Endodermal cell (in vitro differentiated cells): ENCODE data around the gene RASGRP3. TPM values are rescaled to one million over a fixed set of nuclear protein-coding genes. Genes with fewer than 3 reads are reported as not detected.

Experiments used
- DNase-seq: peaks from one replicate; pipeline ENCODE4 v3.0.0-alpha.2; 2017
- H3K27ac ChIP-seq: 2 replicates; pipeline ENCODE4 v1.5.1; 2013; ENCODE audit warnings: mild to moderate bottlenecking, low read depth, low read length, moderate library complexity
- H3K27me3 ChIP-seq: 2 replicates; pipeline ENCODE4 v1.6.1; 2013; ENCODE audit warnings: mild to moderate bottlenecking, low read length, moderate library complexity; ENCODE audit not compliant: insufficient read depth, control insufficient read depth, poor library complexity, severe bottlenecking
- H3K36me3 ChIP-seq: 2 replicates; pipeline ENCODE4 v1.7.0; 2013; ENCODE audit warnings: mild to moderate bottlenecking, low read length, moderate library complexity; ENCODE audit not compliant: control insufficient read depth, insufficient read depth
- H3K4me1 ChIP-seq: one replicate; pipeline ENCODE4 v1.7.0; 2013; ENCODE audit warnings: low read length; ENCODE audit not compliant: control insufficient read depth, insufficient read depth
- H3K4me3 ChIP-seq: 2 replicates; pipeline ENCODE4 v1.5.1; 2013; ENCODE audit warnings: mild to moderate bottlenecking, low read length, moderate library complexity
- H3K9ac ChIP-seq: 2 replicates; pipeline ENCODE4 v1.6.1; 2013; ENCODE audit warnings: mild to moderate bottlenecking, low read length, moderate library complexity; ENCODE audit not compliant: poor library complexity, severe bottlenecking; ENCODE audit errors: extremely low read depth
- H3K9me3 ChIP-seq: 2 replicates; pipeline ENCODE4 v1.6.1; 2013; ENCODE audit warnings: mild to moderate bottlenecking, low read length, moderate library complexity; ENCODE audit not compliant: control insufficient read depth
- H3K27ac Mint-ChIP-seq: 2 replicates; pipeline ENCODE4 v1.8.0; 2020; ENCODE audit warnings: mixed read lengths
- H3K27me3 Mint-ChIP-seq: 2 replicates; pipeline ENCODE4 v1.8.0; 2021; ENCODE audit warnings: mild to moderate bottlenecking, mixed read lengths; ENCODE audit not compliant: insufficient read depth
- H3K36me3 Mint-ChIP-seq: 2 replicates; pipeline ENCODE4 v1.8.0; 2020; ENCODE audit warnings: low read depth, mixed read lengths
- H3K4me1 Mint-ChIP-seq: 2 replicates; pipeline ENCODE4 v1.8.0; 2020; ENCODE audit warnings: mixed read lengths
- H3K4me3 Mint-ChIP-seq: 2 replicates; pipeline ENCODE4 v1.8.0; 2020; ENCODE audit warnings: mild to moderate bottlenecking, moderate library complexity, mixed read lengths
- H3K9me3 Mint-ChIP-seq: 2 replicates; pipeline ENCODE4 v1.8.0; 2020; ENCODE audit warnings: mild to moderate bottlenecking, mixed read lengths
- WGBS, 2 experiments: methylation state at CpG; one replicate each; pipeline versions ENCODE4 v1.1.5 to v1.1.7; 2013; ENCODE audit warnings: missing lambda C conversion rate in 2 of 2, mixed read lengths in 1 of 2; ENCODE audit not compliant: insufficient coverage in 1 of 2, insufficient read length in 1 of 2; 5-methylcytosine and 5-hydroxymethylcytosine counted together
- total RNA-seq, 2 donors: library from RNA; stranded (reverse); fragmentation: NEBNext Ultra II Directional in 1 of 2; extraction: Animal tissue kit (Norgen Biotek cat#: 25700) in 1 of 2; gene quantifications; 2 replicates in 1 of 2; 3 replicates in 1 of 2; pipeline ENCODE4 v1.2.1, GENCODE V29; 2021
- TF ChIP-seq, protein P1 (sequence below): fragments of 200-600 bp; sonication (generic); conservative IDR thresholded peaks from 2 replicates; pipeline ENCODE4 v1.5.0; 2021; ENCODE audit warnings: antibody characterized with exemption, mild to moderate bottlenecking

RASGRP3 gene
- total RNA-seq, 2 donors from 2014 or later: 0.29 TPM; not detected in 1

DNA sequence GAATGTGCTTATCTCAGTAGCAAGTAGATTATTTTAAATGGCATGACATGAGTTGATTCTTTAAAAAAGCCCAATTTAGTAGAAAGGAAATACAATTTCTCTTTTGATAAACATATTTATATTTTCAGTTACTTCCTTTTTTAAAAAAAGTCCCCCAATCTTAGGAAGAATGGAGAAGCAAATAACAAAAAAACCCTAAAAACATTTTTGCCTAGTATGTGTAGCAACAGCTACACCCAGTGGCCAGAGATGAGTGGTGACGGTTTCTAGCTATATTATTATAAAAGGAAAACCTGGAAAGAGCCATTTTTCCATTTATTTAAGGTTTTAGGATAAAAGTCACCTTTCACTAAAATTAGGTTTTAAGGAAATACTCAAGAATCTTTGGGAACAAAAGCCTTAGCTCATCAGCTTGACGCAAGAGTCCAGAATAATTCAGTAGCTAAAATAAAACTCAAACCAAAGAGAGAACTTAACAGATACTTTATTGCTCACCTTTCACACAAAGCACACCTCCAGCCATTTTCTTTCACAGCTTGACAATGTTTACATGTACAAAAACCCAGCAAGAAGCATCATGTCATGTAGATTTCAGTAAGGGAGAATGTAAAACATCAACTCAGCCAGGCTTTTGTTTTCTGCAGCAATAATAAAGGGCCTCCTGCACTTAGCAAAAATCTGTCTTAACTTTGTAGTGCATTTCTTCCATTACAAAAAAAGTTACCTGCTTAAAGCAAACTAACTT is 106.9 kb downstream of the RASGRP3 start:
- Mint-ChIP-seq H3K36me3 (peaks cover 22% of the 10 kb centered on the region), H3K9me3 (no peaks in the 10 kb centered on the region), H3K27ac (peak overlapping the region; percentile 78), H3K27me3 (no peaks in the 10 kb centered on the region), H3K4me3 (no peak overlapping the region), H3K4me1 (peaks cover 11% of the 10 kb centered on the region)
- Histone ChIP-seq H3K4me1 (peaks cover 2% of the 10 kb centered on the region), H3K27me3 (no peaks in the 10 kb centered on the region), H3K9me3 (no peaks in the 10 kb centered on the region), H3K9ac (no peak overlapping the region), H3K27ac (no peak overlapping the region), H3K36me3 (peaks cover 47% of the 10 kb centered on the region), H3K4me3 (no peak overlapping the region)
- WGBS, 2 experiments: 15% methylated on average over 2 of the region's 2 CpGs; no CpG with 5 or more reads in 1 of the 2 experiments
- TF ChIP-seq, protein P1, sequence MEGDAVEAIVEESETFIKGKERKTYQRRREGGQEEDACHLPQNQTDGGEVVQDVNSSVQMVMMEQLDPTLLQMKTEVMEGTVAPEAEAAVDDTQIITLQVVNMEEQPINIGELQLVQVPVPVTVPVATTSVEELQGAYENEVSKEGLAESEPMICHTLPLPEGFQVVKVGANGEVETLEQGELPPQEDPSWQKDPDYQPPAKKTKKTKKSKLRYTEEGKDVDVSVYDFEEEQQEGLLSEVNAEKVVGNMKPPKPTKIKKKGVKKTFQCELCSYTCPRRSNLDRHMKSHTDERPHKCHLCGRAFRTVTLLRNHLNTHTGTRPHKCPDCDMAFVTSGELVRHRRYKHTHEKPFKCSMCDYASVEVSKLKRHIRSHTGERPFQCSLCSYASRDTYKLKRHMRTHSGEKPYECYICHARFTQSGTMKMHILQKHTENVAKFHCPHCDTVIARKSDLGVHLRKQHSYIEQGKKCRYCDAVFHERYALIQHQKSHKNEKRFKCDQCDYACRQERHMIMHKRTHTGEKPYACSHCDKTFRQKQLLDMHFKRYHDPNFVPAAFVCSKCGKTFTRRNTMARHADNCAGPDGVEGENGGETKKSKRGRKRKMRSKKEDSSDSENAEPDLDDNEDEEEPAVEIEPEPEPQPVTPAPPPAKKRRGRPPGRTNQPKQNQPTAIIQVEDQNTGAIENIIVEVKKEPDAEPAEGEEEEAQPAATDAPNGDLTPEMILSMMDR: peak; percentile 93
- DNase-seq: peak; percentile 53

DNA sequence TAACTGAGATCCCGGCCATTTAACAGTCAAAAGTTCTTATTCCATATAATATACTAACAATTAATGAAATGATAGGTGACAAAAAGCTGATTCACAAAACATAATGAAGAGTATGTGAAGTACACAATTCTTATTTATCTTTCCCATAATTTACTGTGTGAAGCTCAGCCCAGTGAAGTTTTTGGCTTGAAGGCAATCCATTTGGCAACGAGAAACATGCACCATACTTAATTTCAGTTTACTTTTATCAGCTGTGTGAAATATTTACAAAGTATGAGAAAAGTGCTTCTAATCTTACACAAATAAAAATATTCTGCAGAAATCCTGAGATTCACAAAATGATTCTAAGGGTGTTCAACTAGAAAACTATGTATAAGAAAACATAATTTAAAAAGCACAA is 110.3 kb downstream of the RASGRP3 start:
- DNase-seq: no peak
- Histone ChIP-seq H3K36me3 (peaks cover 66% of the 10 kb centered on the region), H3K27ac (no peak overlapping the region), H3K9me3 (no peaks in the 10 kb centered on the region), H3K4me3 (no peak overlapping the region), H3K27me3 (no peaks in the 10 kb centered on the region), H3K4me1 (peaks cover 2% of the 10 kb centered on the region), H3K9ac (no peak overlapping the region)
- TF ChIP-seq, protein P1: no peak
- H3K27ac Mint-ChIP-seq: no peak overlapping the region
- H3K4me3 Mint-ChIP-seq: no peak overlapping the region
- no peaks in the 10 kb centered on the region for H3K9me3 Mint-ChIP-seq
- no peaks in the 10 kb centered on the region for H3K27me3 Mint-ChIP-seq
- H3K4me1 Mint-ChIP-seq: peaks cover 11% of the 10 kb centered on the region
- WGBS, 2 experiments: 100% methylated on average over 2 of the region's 2 CpGs; no CpG with 5 or more reads in 1 of the 2 experiments
- peaks cover 25% of the 10 kb centered on the region for H3K36me3 Mint-ChIP-seq

GRCh38 chr2:33588232-33588631 is 111.8 kb downstream of the RASGRP3 start:
- Mint-ChIP-seq H3K27me3 (no peaks in the 10 kb centered on the region), H3K4me3 (no peak overlapping the region), H3K27ac (no peak overlapping the region), H3K4me1 (peaks cover 3% of the 10 kb centered on the region), H3K36me3 (peaks cover 30% of the 10 kb centered on the region), H3K9me3 (no peaks in the 10 kb centered on the region)
- no peaks in the 10 kb centered on the region for H3K4me1 ChIP-seq
- TF ChIP-seq, protein P1: no peak
- no peak overlapping the region for H3K9ac ChIP-seq
- 96% methylated on average over 2 of the region's 2 CpGs; no CpG with 5 or more reads in 1 of the 2 experiments for WGBS, 2 experiments
- H3K9me3 ChIP-seq: no peaks in the 10 kb centered on the region
- H3K4me3 ChIP-seq: no peak overlapping the region
- H3K36me3 ChIP-seq: peaks cover 66% of the 10 kb centered on the region
- no peak overlapping the region for H3K27ac ChIP-seq
- no peaks in the 10 kb centered on the region for H3K27me3 ChIP-seq
- no peak for DNase-seq
